Mucosa of gallbladder (tissue), 1 donor: ENCODE results near the gene MAVS. TPM values are rescaled to one million over a fixed set of nuclear protein-coding genes. Genes with fewer than 3 reads are reported as not detected.
"Not testable (repeated sequence)": the region's sequence is repeated elsewhere in the genome, so short reads cannot be mapped to it uniquely, and the experiment has no call there.

Experiments
- DNase-seq: peaks from one replicate; pipeline ENCODE4 v3.0.0-alpha.2; 2020; ENCODE audit warnings: low spot score
- total RNA-seq: library from RNA; stranded (reverse); gene quantifications from one replicate; pipeline ENCODE4 v1.2.1, GENCODE V29; 2021
- donor health status: DM: no; HTN: no; CAD: no.

MAVS gene
- total RNA-seq, 1 donor from 2014 or later, result 44.9 TPM

- DNase-seq, result no peak
Measured at GRCh38 chr20:3815703-3816315, 30.8 kb upstream of the MAVS start.

GRCh38 chr20:3818155-3819151 lies 28.2 kb upstream of the MAVS start:
- DNase-seq, result peak; percentile 77

- DNase-seq, result no peak
Measured at GRCh38 chr20:3819411-3820047, 27.1 kb upstream of the MAVS start.

- peak; percentile 98 for DNase-seq
Measured at GRCh38 chr20:3820048-3820900, 26.4 kb upstream of the MAVS start, which contains the start of gene AP5S1. Gene AP5S1, plus strand, starts transcription at chr20:3820547. Its CDS starts 1,571 bp downstream, at chr20:3822118.

- DNase-seq, result no peak
Measured at GRCh38 chr20:3820901-3821727, 25.5 kb upstream of the MAVS start.

- no peak for DNase-seq
Measured at GRCh38 chr20:3821996-3822395, 24.6 kb upstream of the MAVS start.

GRCh38 chr20:3823881-3824280 lies 22.8 kb upstream of the MAVS start:
- DNase-seq, result no peak

GRCh38 chr20:3825526-3825925 lies 21.1 kb upstream of the MAVS start:
- DNase-seq, result no peak

- no peak for DNase-seq
Measured at GRCh38 chr20:3826420-3826819, 20.2 kb upstream of the MAVS start.

- DNase-seq, result no peak
Measured at GRCh38 chr20:3828798-3829197, 17.8 kb upstream of the MAVS start.

- DNase-seq, result not testable (repeated sequence)
Measured at GRCh38 chr20:3829891-3830290, 16.7 kb upstream of the MAVS start.

GRCh38 chr20:3836132-3836531 lies 10.5 kb upstream of the MAVS start:
- DNase-seq, result no peak

GRCh38 chr20:3839328-3839727 lies 7.3 kb upstream of the MAVS start:
- no peak for DNase-seq

- not testable (repeated sequence) for DNase-seq
Measured at GRCh38 chr20:3840201-3840600, 6.4 kb upstream of the MAVS start.

- no peak for DNase-seq
Measured at GRCh38 chr20:3842348-3842930, 4.2 kb upstream of the MAVS start.

- DNase-seq, result no peak
Measured at GRCh38 chr20:3843490-3843889, 3.1 kb upstream of the MAVS start.

- DNase-seq, result not testable (repeated sequence)
Measured at GRCh38 chr20:3843990-3844619, 2.5 kb upstream of the MAVS start.

GRCh38 chr20:3846378-3846739 lies 275 bp upstream of the MAVS start:
- no peak for DNase-seq

GRCh38 chr20:3847429-3847940 lies 851 bp downstream of the MAVS start:
- no peak for DNase-seq

GRCh38 chr20:3848565-3848964 lies 1.9 kb downstream of the MAVS start:
- no peak for DNase-seq
